Karpas-422 (cell line): ENCODE results near the gene TNS1. TPM values are rescaled to one million over a fixed set of nuclear protein-coding genes. Genes with fewer than 3 reads are reported as not detected.
"Not testable (repeated sequence)": the region's sequence is repeated elsewhere in the genome, so short reads cannot be mapped to it uniquely, and the experiment has no call there.

ENCODE experiments used
- DNase-seq: peaks from one replicate; pipeline ENCODE4 v3.0.0-alpha.2; 2015
- H2AFZ ChIP-seq: fragments of 200-600 bp; sonication (generic); 2 replicates; pipeline ENCODE4 v1.6.1; 2014; ENCODE audit warnings: antibody characterized with exemption, low read length, mixed read lengths
- H3K27ac ChIP-seq: fragments of 200-600 bp; sonication (generic); 2 replicates; pipeline ENCODE4 v1.5.1; 2014; ENCODE audit warnings: mild to moderate bottlenecking, low read length, moderate library complexity
- H3K27me3 ChIP-seq: fragments of 200-600 bp; sonication (generic); 2 replicates; pipeline ENCODE4 v1.6.1; 2014; ENCODE audit warnings: low read length, mixed read lengths
- H3K36me3 ChIP-seq: fragments of 200-600 bp; sonication (generic); 2 replicates; pipeline ENCODE4 v1.6.1; 2014; ENCODE audit warnings: low read length, mixed read lengths; ENCODE audit not compliant: insufficient read depth
- H3K4me1 ChIP-seq: fragments of 200-600 bp; sonication (generic); 2 replicates; pipeline ENCODE4 v1.6.1; 2014; ENCODE audit warnings: mild to moderate bottlenecking, low read length, mixed read lengths
- H3K4me2 ChIP-seq: fragments of 200-600 bp; sonication (generic); 2 replicates; pipeline ENCODE4 v1.6.1; 2014; ENCODE audit warnings: low read length, low read depth, mild to moderate bottlenecking; ENCODE audit not compliant: poor library complexity, severe bottlenecking
- H3K4me3 ChIP-seq: fragments of 200-600 bp; sonication (generic); 2 replicates; pipeline ENCODE4 v1.5.1; 2014; ENCODE audit warnings: mild to moderate bottlenecking, antibody characterized with exemption, low read length, mixed read lengths
- H3K79me2 ChIP-seq: fragments of 200-600 bp; sonication (generic); 2 replicates; pipeline ENCODE4 v1.6.1; 2014; ENCODE audit warnings: mild to moderate bottlenecking, low read length, mixed read lengths
- H3K9ac ChIP-seq: fragments of 200-600 bp; sonication (generic); 2 replicates; pipeline ENCODE4 v1.6.0; 2014; ENCODE audit warnings: low read length
- H3K9me2 ChIP-seq: fragments of 200-600 bp; sonication (generic), shearing (Covaris generic); replicated peaks from 2 replicates; pipeline ENCODE4 v1.6.0; 2014; ENCODE audit warnings: mild to moderate bottlenecking, low read length, moderate library complexity; ENCODE audit not compliant: insufficient read depth
- H3K9me3 ChIP-seq: fragments of 300-700, 200-600 bp; sonication (generic); 2 replicates; pipeline ENCODE4 v1.6.1; 2014; ENCODE audit warnings: low read length, mixed read lengths
- H4K20me1 ChIP-seq: fragments of 200-600 bp; sonication (generic); 2 replicates; pipeline ENCODE4 v1.6.1; 2014; ENCODE audit warnings: mild to moderate bottlenecking, antibody characterized with exemption, low read length, low read depth; ENCODE audit not compliant: insufficient read depth
- total RNA-seq: library from RNA; depleted of rRNA; stranded (reverse); fragments of >200 nt; shearing (Covaris generic); gene quantifications from 2 replicates; pipeline ENCODE4 v1.2.3, GENCODE V29; 2014; ENCODE audit warnings: low replicate concordance

TNS1 gene
- total RNA-seq, 1 experiment from 2014 or later: 1.7 TPM

DNA sequence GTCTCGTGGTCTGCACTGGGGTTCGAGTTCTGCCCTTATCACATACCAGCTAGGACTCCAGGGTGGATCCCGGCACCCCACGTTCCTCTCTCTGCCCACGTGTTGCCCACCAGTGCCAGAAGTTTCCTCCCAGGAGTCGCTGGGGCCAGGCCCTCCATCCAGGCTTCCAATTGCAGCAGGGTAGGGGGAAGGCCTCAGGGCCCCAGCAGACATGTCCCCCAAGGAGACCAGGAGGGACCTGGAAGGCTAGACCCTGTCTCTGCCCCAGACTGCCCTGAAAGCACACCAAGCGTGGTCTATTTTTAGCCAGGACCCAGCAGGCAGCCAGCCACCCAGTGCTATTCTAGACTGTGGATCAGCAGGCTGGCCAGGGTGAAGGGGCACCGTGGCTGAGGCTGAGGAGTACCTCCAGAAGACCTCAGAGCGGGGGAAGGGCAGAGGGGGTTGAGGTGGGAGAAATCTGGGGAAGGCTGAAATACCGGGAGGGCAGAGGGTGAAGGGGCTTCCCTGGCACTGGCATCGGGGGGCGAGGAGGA is 18.8 kb upstream of the TNS1 start:
- Histone ChIP-seq H3K4me3 (no peak overlapping the region), H3K9me3 (no peaks in the 10 kb centered on the region), H2AFZ (no peak overlapping the region), H4K20me1 (no peaks in the 10 kb centered on the region), H3K9ac (no peak overlapping the region), H3K27ac (no peak overlapping the region), H3K27me3 (no peaks in the 10 kb centered on the region), H3K9me2 (no peaks in the 10 kb centered on the region), H3K4me2 (no peak overlapping the region), H3K36me3 (no peaks in the 10 kb centered on the region), H3K79me2 (no peaks in the 10 kb centered on the region), H3K4me1 (peaks cover 14% of the 10 kb centered on the region)
- no peak for DNase-seq

DNA sequence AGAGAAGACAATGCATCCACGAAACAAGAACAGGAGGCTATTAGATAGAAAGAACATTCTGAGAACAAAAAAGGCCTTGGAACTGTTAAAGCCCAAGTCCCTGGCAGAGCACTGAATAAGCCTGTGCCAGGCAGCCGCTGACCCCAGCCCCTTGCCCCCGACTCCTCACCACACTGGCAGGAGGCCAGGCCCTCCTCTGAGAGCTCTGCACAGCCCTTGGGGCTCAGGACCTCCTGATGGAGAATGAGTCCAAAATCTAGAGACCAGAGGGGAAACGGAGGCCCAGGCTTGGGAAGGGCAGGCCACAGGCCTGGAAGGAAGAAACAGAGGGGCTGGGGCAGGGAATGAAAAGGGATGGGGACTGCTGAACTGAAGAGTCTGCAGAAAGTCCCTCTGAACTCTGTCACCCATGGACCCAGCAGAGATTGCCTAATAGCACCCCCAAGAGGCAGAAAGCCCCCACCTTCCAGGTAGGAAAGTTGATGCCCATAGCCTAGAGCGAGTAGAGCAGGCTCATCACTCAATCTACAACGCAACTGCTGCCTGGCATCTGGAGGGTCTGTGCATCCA is 18.3 kb upstream of the TNS1 start:
- Histone ChIP-seq H3K27ac (no peak overlapping the region), H3K36me3 (no peaks in the 10 kb centered on the region), H3K9me2 (no peaks in the 10 kb centered on the region), H3K9me3 (no peaks in the 10 kb centered on the region), H3K4me2 (no peak overlapping the region), H3K4me1 (peaks cover 14% of the 10 kb centered on the region), H3K79me2 (no peaks in the 10 kb centered on the region), H2AFZ (no peak overlapping the region), H3K4me3 (no peak overlapping the region), H3K27me3 (no peaks in the 10 kb centered on the region), H4K20me1 (no peaks in the 10 kb centered on the region), H3K9ac (no peak overlapping the region)
- DNase-seq: no peak

DNA sequence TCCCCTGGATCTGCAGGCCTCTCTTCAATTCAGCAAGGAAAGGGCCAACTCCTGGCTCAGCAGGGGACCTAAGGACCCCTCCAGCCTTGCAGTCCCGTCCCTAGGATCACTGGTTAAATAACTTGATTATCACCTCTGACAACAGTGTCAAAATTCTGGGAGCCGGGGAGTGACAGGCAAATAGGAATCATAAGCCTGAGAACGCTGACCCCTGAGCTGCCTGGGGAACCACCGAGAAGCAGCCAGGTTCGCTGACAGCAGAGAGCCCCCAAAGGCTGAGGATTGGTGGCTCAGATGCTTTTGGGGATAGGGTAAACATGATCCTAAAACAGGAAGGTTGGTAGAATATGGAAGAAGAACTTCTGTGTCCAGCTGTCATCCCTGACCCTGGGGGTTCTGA is 17.5 kb upstream of the TNS1 start:
- H3K36me3 ChIP-seq: no peaks in the 10 kb centered on the region
- peaks cover 14% of the 10 kb centered on the region for H3K4me1 ChIP-seq
- no peak overlapping the region for H3K27ac ChIP-seq
- H3K4me2 ChIP-seq: peak overlapping the region; percentile 26
- DNase-seq: no peak
- H3K27me3 ChIP-seq: no peaks in the 10 kb centered on the region
- H4K20me1 ChIP-seq: no peaks in the 10 kb centered on the region
- H2AFZ ChIP-seq: no peak overlapping the region
- no peak overlapping the region for H3K9ac ChIP-seq
- no peak overlapping the region for H3K4me3 ChIP-seq
- no peaks in the 10 kb centered on the region for H3K79me2 ChIP-seq
- no peaks in the 10 kb centered on the region for H3K9me2 ChIP-seq
- no peaks in the 10 kb centered on the region for H3K9me3 ChIP-seq

DNA sequence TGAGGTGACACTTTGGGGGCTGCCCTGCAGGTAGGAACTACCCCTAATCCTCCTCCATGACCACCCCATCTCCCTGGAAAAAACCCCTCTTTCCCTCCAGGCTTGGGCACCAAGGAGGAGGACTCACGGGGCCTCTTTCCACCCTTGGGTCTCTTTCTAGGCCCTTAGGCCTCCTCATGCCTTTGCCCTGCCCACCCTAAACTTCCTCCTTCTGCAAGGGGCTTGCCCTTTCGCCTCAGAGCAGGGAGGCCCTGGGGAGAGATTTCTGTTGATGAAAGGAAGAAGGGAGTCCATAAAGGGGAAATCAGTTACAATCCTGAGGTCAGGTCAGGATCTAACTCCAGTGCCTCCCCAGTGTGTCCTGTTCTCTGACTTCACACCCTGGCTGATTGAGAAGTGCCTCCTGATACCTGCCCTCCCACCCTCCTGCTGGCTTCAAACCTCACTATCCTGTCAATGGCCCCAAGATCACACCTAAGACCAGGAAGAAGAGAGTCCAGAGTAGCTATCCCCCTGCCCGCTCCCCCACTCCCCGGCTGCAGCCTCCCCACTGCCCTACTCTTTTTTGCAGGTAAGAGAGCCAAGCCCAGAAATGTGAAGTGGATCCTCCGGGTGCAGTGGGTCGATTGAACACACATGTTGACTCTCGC is 16.7 kb upstream of the TNS1 start:
- Histone ChIP-seq H3K27ac (no peak overlapping the region), H3K9ac (no peak overlapping the region), H3K9me3 (no peaks in the 10 kb centered on the region), H3K9me2 (no peaks in the 10 kb centered on the region), H3K4me2 (peak overlapping the region; percentile 26), H3K27me3 (no peaks in the 10 kb centered on the region), H3K79me2 (no peaks in the 10 kb centered on the region), H4K20me1 (no peaks in the 10 kb centered on the region), H3K36me3 (no peaks in the 10 kb centered on the region), H3K4me1 (peaks cover 14% of the 10 kb centered on the region), H2AFZ (no peak overlapping the region), H3K4me3 (no peak overlapping the region)
- no peak for DNase-seq

DNA sequence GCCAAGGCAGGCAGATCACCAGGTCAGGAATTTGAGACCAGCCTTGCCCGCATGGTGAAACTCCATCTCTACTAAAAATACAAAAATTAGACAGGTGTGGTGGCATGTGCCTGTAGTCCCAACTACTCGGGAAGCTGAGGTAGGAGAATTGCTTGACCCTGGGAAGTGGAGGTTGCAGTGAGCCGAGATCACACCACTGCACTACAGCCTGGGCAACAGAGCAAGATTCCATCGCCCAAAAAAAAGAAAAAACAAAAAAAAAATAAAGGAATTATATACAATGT is 16.0 kb upstream of the TNS1 start:
- H3K36me3 ChIP-seq, DNase-seq, H3K27ac ChIP-seq, H3K79me2 ChIP-seq, H4K20me1 ChIP-seq, H3K9ac ChIP-seq, H3K4me3 ChIP-seq, H3K27me3 ChIP-seq, H2AFZ ChIP-seq, H3K9me3 ChIP-seq, H3K4me2 ChIP-seq, H3K9me2 ChIP-seq: not testable (repeated sequence)
- H3K4me1 ChIP-seq: peaks cover 14% of the 10 kb centered on the region

DNA sequence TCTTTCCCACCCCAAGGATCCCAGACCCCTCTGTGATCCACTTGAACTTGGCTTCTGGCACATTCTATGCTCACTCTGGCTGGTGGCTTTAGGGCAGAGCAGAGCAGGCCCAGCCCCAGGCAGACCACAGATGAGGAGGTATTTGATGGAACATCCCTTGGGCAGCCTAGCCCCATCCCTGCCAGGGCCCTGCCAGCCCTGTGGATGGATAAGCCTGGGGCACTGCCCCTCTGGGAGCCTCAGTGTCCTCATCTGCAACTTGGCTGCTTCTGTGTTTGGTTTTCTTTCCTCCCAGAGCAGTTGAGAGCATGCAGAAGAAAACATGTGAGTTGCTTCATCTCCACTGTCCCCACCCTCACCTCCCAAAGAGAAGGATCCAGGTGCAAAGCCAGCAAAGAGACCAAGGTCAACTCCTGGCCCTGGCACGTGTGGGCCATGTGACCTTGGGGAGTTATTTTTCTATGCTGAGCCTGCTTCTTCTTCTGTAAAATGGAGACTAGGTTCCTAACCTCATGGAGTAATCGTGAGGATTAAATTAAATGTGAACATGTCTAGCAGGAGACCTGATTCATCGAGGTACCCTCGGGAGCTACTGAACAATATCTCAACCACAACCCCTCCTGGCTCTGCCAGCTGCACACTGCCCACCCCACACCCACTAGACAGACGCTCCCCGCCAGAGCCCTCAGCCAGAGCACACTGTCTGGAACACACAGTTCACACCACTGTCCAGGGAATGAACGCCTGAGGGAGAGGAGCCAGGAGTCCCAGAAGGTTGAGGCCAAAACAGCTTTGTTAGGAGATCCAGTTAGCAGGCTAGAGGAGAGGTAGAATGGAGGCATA is 14.6 kb upstream of the TNS1 start:
- Histone ChIP-seq H3K27me3 (no peaks in the 10 kb centered on the region), H3K4me2 (no peak overlapping the region), H3K9me3 (no peaks in the 10 kb centered on the region), H3K4me1 (peaks cover 14% of the 10 kb centered on the region), H2AFZ (no peak overlapping the region), H3K9me2 (no peaks in the 10 kb centered on the region), H3K4me3 (no peak overlapping the region), H4K20me1 (no peaks in the 10 kb centered on the region), H3K9ac (no peak overlapping the region), H3K36me3 (no peaks in the 10 kb centered on the region), H3K79me2 (no peaks in the 10 kb centered on the region), H3K27ac (no peak overlapping the region)
- DNase-seq: no peak

DNA sequence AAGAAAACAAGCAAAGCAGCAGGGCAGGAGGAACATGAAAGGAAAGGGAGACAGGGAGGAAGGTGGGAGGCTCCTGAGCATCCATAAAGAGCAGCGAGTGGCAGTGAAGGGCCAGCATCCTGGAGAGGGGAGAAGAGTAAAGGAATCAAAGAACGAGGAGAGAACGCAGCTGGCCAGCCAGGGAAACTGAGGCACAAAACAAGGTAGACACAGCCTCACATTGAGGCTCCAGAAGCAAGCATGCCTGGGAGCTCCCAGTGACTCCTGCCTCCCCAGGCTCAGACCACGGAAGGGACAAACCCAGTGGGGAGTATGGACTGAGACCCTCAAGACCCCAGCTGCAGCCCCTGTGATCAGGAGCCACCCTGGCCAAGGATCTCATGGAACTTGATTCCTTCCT is 14.0 kb upstream of the TNS1 start:
- Histone ChIP-seq H4K20me1 (no peaks in the 10 kb centered on the region), H3K4me2 (no peak overlapping the region), H3K36me3 (no peaks in the 10 kb centered on the region), H3K4me1 (peaks cover 14% of the 10 kb centered on the region), H3K9me2 (no peaks in the 10 kb centered on the region), H3K27ac (no peak overlapping the region), H2AFZ (no peak overlapping the region), H3K4me3 (no peak overlapping the region), H3K27me3 (no peaks in the 10 kb centered on the region), H3K9ac (no peak overlapping the region), H3K79me2 (no peaks in the 10 kb centered on the region), H3K9me3 (no peaks in the 10 kb centered on the region)
- no peak for DNase-seq
